C4-2B (cell line): Measurements from ENCODE around the gene PTPRN2.

Source experiments
- ZFX ChIP-seq: fragments of 450-650 bp; IDR thresholded peaks from 2 replicates; pipeline ENCODE4 v1.6.1; 2017
- TF ChIP-seq, protein P1 (sequence below): fragments of 450-650 bp; conservative IDR thresholded peaks from 2 replicates; pipeline ENCODE4 v1.5.1; 2017; ENCODE audit warnings: mild to moderate bottlenecking

DNA sequence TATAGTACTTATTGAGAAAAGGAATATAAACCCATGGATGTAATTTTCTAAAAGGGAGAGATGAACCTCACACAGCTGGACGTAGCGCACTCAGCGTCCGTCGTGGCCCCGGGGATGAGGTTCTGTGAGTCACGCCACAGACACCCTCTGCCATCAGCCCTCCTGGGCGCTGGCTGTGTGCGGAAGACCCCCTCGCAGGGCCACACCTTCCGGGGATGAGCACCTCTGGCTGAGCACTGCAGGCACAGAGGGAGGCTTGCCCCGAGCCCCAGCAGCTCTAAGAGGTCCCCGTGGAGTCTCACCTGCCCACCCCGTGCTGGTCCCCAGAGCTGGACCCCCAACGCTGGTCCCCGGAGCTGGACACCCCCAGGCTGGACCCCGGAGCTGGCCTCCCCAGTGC is 215.8 kb downstream of the PTPRN2 start:
- TF ChIP-seq, protein P1, sequence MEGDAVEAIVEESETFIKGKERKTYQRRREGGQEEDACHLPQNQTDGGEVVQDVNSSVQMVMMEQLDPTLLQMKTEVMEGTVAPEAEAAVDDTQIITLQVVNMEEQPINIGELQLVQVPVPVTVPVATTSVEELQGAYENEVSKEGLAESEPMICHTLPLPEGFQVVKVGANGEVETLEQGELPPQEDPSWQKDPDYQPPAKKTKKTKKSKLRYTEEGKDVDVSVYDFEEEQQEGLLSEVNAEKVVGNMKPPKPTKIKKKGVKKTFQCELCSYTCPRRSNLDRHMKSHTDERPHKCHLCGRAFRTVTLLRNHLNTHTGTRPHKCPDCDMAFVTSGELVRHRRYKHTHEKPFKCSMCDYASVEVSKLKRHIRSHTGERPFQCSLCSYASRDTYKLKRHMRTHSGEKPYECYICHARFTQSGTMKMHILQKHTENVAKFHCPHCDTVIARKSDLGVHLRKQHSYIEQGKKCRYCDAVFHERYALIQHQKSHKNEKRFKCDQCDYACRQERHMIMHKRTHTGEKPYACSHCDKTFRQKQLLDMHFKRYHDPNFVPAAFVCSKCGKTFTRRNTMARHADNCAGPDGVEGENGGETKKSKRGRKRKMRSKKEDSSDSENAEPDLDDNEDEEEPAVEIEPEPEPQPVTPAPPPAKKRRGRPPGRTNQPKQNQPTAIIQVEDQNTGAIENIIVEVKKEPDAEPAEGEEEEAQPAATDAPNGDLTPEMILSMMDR = no peak
- no peak for TF ChIP-seq ZFX
